Endothelial cell (in vitro differentiated cells): Measurements from ENCODE around the gene KCNK10. TPM values are rescaled to one million over a fixed set of nuclear protein-coding genes. Genes with fewer than 3 reads are reported as not detected.

Experiments
- DNase-seq: peaks from one replicate; pipeline ENCODE4 v3.0.0; 2021; ENCODE audit warnings: low spot score
- H3K27ac Mint-ChIP-seq: one replicate; pipeline ENCODE4 v1.8.0; 2021; ENCODE audit warnings: mixed read lengths, inconsistent platforms; ENCODE audit not compliant: unreplicated experiment
- H3K27me3 Mint-ChIP-seq: one replicate; pipeline ENCODE4 v1.8.0; 2021; ENCODE audit warnings: mild to moderate bottlenecking, moderate library complexity, mixed read lengths, inconsistent platforms; ENCODE audit not compliant: unreplicated experiment
- H3K36me3 Mint-ChIP-seq: one replicate; pipeline ENCODE4 v1.8.0; 2021; ENCODE audit warnings: mild to moderate bottlenecking, low read depth, mixed read lengths, inconsistent platforms; ENCODE audit not compliant: unreplicated experiment
- H3K4me1 Mint-ChIP-seq: one replicate; pipeline ENCODE4 v1.8.0; 2021; ENCODE audit warnings: mild to moderate bottlenecking, mixed read lengths, inconsistent platforms; ENCODE audit not compliant: unreplicated experiment
- H3K4me3 Mint-ChIP-seq: one replicate; pipeline ENCODE4 v1.8.0; 2021; ENCODE audit warnings: mild to moderate bottlenecking, mixed read lengths, inconsistent platforms; ENCODE audit not compliant: unreplicated experiment
- H3K9me3 Mint-ChIP-seq: one replicate; pipeline ENCODE4 v1.8.0; 2021; ENCODE audit warnings: mixed read lengths, inconsistent platforms; ENCODE audit not compliant: unreplicated experiment
- total RNA-seq: library from RNA; stranded (reverse); fragmentation: NEBNext Ultra II Directional; extraction: Animal tissue kit (Norgen Biotek cat#: 25700); gene quantifications from one replicate; pipeline ENCODE4 v1.2.1, GENCODE V29; 2021; ENCODE audit not compliant: unreplicated experiment
- TF ChIP-seq, protein P1 (sequence below): fragments of 200-600 bp; sonication (generic); IDR thresholded peaks from one replicate; pipeline ENCODE4 v1.5.0; 2021; ENCODE audit warnings: antibody characterized with exemption; ENCODE audit not compliant: unreplicated experiment

Gene KCNK10
- total RNA-seq, 1 donor from 2014 or later, result 2.3 TPM

DNA sequence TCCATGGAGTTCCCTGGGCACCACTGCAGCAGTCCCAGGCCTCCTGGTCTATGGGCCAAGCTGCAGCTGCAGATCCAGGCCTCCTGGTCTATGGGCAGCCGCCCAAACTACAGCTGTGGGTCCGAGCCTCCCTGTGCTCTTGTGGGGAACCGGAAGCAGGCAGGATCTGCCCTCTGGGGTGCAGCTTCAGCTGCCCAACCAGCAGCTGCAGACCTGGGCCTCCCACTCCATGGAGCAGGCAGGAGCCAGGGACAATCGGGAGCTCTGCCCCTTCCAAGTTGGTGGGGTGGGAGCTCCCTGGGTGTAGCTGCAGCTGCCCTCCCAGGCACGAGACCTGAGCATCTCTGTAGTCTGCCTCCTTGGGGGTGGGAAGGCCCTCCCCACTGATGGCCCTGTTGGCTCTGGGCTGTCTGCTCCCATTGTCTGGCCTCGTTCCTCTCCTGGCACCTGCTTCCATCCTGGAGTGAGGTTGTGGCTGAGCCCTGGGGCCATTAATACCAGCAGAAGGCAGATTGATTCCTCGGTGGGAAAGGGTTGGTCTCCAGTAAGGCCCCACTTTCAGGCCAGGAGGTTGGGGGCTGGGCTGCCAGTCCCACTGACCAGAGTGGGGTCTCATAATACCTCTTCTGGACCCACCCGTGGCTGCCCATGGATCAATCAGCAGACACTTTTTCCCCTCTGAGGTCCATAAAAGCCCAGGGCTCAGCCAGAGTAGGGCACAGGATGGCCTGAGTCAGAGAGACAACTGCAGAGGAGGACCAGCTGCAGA, 176.0 kb downstream of the KCNK10 start:
- H3K27me3 Mint-ChIP-seq, result peaks cover 5% of the 10 kb centered on the region
- TF ChIP-seq, protein P1, sequence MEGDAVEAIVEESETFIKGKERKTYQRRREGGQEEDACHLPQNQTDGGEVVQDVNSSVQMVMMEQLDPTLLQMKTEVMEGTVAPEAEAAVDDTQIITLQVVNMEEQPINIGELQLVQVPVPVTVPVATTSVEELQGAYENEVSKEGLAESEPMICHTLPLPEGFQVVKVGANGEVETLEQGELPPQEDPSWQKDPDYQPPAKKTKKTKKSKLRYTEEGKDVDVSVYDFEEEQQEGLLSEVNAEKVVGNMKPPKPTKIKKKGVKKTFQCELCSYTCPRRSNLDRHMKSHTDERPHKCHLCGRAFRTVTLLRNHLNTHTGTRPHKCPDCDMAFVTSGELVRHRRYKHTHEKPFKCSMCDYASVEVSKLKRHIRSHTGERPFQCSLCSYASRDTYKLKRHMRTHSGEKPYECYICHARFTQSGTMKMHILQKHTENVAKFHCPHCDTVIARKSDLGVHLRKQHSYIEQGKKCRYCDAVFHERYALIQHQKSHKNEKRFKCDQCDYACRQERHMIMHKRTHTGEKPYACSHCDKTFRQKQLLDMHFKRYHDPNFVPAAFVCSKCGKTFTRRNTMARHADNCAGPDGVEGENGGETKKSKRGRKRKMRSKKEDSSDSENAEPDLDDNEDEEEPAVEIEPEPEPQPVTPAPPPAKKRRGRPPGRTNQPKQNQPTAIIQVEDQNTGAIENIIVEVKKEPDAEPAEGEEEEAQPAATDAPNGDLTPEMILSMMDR, result no peak
- H3K36me3 Mint-ChIP-seq, result peaks cover 8% of the 10 kb centered on the region
- no peaks in the 10 kb centered on the region for H3K9me3 Mint-ChIP-seq
- no peak overlapping the region for H3K4me3 Mint-ChIP-seq
- no peak overlapping the region for H3K27ac Mint-ChIP-seq
- peaks cover 29% of the 10 kb centered on the region for H3K4me1 Mint-ChIP-seq
- DNase-seq, result no peak

DNA sequence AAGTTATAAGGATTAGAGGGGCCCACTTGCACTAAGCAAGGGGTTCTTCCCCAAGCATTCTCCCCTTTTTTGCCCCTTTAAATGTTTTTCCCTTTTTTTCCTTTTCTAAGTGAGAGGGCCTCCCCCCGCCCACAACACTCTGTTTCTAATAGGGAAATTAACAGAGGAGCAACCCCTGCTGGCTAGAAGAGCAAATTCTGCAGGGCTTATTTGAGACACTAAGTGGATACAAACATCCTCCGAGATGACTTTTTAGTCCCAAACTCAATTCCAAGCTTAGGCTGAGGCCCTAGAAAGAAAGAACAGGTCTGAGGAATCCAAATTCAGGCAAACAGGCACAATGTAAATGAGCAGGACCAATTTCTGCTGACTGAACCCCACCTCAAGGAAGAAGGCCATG, 179.3 kb downstream of the KCNK10 start:
- peaks cover 26% of the 10 kb centered on the region for H3K4me1 Mint-ChIP-seq
- peaks cover 8% of the 10 kb centered on the region for H3K36me3 Mint-ChIP-seq
- no peaks in the 10 kb centered on the region for H3K9me3 Mint-ChIP-seq
- no peak overlapping the region for H3K4me3 Mint-ChIP-seq
- no peak overlapping the region for H3K27ac Mint-ChIP-seq
- H3K27me3 Mint-ChIP-seq, result peaks cover 4% of the 10 kb centered on the region
- DNase-seq, result no peak
- TF ChIP-seq, protein P1, result no peak

DNA sequence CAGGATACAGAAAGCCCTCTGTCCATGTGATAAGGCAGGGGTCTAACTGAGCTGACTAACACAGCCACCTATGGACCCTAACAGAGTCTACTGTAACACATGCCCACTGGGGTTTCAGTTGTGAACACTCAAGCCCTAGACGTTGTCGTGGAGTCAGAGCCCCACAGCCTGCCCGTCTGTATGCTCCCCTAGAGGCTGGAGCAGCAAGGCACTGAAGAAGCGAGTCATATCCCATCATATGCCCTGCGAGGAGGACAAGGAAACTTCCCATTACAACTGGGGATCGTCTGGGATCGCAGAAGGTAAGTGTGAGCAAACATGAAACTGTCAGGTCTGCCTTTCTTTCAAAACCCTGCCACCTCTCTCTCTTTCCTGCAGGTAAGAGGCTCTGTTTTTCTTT, 180.1 kb downstream of the KCNK10 start:
- Mint-ChIP-seq H3K4me1 (peaks cover 26% of the 10 kb centered on the region), H3K9me3 (no peaks in the 10 kb centered on the region), H3K27me3 (peaks cover 3% of the 10 kb centered on the region), H3K36me3 (peaks cover 8% of the 10 kb centered on the region), H3K27ac (no peak overlapping the region), H3K4me3 (no peak overlapping the region)
- TF ChIP-seq, protein P1, result no peak
- no peak for DNase-seq

DNA sequence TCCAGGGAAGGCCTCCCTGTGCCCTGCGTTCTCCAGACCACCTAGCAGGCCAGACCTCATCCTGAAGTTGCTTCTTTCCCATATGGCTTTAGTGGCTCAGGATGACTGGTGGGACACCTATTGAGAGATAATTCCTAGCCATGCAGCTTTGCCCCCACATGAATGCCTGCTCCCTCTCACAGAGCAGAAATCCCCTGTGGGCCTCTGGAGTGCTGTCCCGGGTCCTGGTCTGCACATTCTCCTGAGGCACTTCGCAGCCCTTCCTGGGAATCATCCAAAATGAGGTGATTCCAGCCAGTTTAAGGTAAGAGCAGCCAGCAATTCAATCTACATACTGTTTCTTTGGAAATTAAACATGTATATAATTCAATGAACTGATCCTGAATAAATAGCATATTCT, 182.2 kb downstream of the KCNK10 start:
- DNase-seq, result peak; percentile 6
- TF ChIP-seq, protein P1, result no peak
- Mint-ChIP-seq H3K4me1 (peaks cover 26% of the 10 kb centered on the region), H3K36me3 (peaks cover 7% of the 10 kb centered on the region), H3K4me3 (no peak overlapping the region), H3K9me3 (no peaks in the 10 kb centered on the region), H3K27me3 (peaks cover 2% of the 10 kb centered on the region), H3K27ac (no peak overlapping the region)

DNA sequence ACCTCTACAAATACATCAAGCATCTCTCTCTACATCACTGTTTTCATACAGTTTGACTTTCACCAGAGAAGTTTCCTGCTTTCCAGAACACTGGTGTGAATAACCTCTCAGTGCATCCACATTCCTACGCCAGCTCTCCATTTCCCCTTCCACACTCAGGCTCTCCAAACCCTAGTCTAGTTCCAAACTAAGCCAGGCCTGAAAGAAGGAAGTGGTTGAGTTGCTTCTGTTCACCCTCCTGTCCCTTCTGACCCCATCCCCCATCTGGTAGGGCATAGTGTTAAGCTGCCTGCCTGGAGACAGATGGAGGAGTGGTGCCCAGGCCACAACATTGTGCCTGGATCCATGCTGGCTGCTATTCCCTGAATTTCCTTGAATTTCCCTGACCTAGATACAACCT, 185.7 kb downstream of the KCNK10 start:
- Mint-ChIP-seq H3K27ac (no peak overlapping the region), H3K4me3 (no peak overlapping the region), H3K9me3 (no peaks in the 10 kb centered on the region), H3K36me3 (no peaks in the 10 kb centered on the region), H3K27me3 (peaks cover 6% of the 10 kb centered on the region), H3K4me1 (peaks cover 2% of the 10 kb centered on the region)
- TF ChIP-seq, protein P1, result no peak
- no peak for DNase-seq
